KBM-7 (cell line): ENCODE data around the gene TMEM59.
"Not testable (repeated sequence)": the region's sequence is repeated elsewhere in the genome, so short reads cannot be mapped to it uniquely, and the experiment has no call there.

Source experiments
- DNase-seq: peaks from one replicate; pipeline ENCODE4 v3.0.0-alpha.2; 2015
- in situ Hi-C: fragments of 300-500 bp; cut with MboI; formaldehyde crosslinking; loops from 2 replicates; pipeline ENCODE4 v1.14.3; 2020; ENCODE audit warnings: low sequenced_read_pairs, low pct_unique_long_range_greater_than_20kb, mixed read lengths

Gene TMEM59

DNA sequence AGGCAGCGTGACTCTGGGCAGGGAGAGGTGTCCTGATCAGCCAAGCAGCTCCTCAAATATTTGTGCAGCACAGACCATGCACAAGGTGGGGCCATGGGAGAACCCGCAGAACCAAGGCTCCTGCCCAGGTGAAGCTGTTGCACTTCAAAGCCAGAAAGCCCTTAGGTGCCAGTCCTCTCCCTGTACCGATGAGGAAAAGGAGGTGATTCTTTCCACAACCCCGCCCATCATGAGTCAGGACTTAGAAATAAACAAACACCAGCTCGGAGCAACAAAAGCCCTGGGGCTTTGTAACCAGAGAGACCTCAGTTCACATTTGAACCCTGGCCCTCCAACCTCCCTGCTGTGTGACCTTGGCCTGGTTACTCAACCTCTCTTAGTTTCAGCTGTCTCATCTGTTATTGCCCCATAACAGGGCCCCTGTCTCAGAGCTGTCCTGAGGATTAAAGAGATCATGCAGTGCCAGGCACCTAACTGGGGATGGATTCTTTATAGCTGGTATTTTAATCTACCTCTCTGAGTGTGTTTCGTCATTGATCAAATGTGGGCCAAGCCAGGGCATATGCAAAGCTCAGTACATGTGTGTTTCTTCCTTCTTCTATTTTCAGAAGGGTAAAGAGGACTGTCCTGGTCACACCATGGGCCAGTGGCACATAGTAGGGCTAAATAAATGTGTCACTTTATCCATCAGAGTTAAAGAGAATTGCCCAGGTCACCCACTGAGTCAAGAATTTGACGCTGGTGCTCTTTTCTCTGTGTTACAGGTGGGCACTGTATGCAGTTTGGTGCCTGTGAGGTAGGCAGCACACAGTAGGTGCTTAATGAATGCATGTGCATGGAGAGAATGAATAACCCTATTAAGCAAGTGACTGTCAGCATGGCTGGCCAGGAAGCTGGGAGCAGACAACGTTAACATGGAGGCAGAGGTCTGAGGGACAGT, 36.4 kb downstream of the TMEM59 start:
- in situ Hi-C loops: no loop called here
- DNase-seq: no peak

DNA sequence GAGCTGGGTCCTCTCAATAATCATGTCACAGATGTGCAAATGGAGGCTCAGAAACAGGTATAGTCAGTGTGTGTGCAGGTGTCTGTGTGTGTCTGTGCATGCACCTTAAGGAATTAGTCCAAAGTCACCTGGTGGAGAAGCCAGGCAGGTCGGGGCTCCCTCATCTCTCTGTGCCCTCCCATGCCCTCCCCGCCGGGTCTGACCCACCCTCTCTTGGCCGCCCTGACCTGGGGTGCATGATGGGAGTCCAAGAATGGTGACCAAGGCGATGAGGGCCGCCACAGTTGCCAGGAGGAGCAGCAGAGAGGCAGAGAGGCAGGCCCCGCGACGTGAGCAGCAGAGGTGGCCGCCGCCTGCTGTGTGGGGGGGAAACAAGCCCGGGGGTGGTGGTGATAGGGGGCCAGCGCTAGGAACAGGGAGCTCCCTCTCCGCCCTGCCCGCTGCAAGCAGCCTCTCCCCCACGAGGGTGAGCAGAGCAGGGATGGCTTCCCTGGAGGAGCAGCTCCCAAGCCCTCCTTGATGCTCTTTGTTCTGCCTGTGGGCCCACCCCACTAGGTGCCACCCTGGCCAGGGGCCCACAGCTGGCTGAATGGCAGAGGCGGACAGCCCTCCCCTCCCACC, 38.9 kb downstream of the TMEM59 start:
- DNase-seq: no peak
- in situ Hi-C loops: no loop called here

DNA sequence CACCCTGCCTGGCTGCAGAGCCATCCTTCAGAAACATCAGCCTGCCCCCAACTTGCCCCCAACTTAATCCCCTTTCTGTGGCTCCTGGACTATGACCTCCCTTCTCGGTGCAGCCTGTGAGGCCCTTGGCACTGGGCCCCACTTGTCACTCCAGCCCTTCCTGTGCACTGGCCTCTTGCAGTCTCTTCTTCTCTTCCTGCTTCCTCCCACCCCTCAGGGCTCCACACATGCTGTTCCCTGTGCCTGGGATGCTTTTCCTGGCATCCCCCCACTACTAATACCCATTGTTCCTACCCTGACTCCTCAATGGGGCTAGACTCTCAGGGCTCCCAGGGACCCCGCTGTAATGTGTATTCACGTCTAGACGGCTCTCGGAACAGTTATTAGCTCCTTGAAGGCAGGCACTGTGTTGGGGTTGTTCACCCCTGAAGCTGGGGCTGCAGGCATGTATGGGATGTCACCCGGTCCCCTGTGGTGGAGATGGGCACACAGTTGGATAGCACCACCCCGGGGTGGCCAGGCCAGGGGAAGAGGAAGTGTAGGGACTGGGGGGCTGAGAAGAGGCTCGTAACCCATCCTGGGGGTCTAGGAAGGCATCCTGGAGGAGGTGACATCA, 39.5 kb downstream of the TMEM59 start:
- in situ Hi-C loops: no loop called here
- DNase-seq: no peak

DNA sequence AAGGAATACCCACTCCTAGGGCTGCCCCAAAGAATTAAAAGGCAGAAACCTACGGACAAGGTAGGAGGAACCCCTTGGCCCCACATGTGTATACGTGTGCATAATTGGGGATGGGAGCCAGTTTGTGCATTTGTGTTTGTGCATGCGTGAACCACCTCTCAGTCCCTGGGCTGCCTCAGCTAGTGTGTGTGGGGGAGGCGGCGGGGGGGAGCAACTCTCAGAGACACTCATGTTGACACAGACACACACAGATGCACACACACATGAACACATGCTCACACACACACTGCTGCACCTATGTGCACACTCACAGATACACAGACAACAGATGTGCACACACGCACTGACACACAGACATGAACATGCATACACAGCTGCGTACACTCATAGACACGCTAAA, 40.1 kb downstream of the TMEM59 start:
- in situ Hi-C loops: no loop called here

DNA sequence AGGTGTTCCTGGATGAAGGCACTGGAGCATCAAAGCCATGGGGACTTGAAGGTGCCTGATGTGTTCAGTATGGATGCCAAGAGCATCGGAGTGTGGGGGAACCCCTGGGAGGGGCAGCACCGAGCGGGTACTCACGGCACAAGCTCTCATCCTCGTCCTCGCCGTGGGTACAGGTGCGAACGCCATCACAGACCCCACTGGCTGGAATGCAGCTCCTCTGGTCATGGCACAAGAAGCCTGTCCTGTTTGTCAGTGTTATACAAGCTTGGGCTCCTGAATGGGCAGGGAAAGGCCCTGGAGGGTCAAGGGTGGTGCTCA, 41.0 kb downstream of the TMEM59 start:
- in situ Hi-C loops: no loop called here
- no peak for DNase-seq

More for the DNA sequence above, 40.1 kb downstream of the TMEM59 start:
- DNase-seq: no peak

DNA sequence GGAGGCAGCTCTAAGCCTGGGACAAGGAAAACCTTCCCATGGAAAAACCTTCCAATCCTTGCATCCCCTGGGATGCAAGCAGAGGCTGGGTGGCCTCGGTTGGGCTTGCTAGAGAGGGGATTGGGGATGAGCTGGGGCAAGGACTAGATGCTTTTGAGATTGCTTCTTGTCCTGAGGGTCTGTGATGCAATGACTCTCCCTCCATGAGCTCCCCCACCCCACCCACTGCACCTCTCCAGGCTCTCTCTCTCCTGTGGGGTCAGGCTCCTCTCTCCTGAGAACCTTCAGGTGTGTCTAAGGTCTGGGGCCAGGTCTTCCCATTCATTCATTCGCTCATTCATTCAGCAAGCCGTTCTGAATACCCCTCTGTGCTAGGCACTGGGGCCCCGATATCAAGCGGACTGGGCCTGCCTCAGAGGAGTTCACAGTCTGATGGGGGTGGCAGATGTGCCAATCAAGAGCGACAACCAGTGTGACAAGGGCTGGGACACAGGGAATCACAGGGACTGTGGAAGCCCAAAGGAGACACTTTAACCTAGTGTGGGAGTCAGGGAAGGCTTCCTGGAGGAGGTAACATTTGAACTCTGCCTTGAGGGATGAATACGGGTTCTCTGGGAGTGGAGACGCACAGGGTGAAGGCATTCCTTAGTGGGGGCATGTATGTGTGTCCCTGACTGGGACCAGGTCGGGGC, 41.5 kb downstream of the TMEM59 start:
- no peak for DNase-seq
- in situ Hi-C loops: no loop called here

DNA sequence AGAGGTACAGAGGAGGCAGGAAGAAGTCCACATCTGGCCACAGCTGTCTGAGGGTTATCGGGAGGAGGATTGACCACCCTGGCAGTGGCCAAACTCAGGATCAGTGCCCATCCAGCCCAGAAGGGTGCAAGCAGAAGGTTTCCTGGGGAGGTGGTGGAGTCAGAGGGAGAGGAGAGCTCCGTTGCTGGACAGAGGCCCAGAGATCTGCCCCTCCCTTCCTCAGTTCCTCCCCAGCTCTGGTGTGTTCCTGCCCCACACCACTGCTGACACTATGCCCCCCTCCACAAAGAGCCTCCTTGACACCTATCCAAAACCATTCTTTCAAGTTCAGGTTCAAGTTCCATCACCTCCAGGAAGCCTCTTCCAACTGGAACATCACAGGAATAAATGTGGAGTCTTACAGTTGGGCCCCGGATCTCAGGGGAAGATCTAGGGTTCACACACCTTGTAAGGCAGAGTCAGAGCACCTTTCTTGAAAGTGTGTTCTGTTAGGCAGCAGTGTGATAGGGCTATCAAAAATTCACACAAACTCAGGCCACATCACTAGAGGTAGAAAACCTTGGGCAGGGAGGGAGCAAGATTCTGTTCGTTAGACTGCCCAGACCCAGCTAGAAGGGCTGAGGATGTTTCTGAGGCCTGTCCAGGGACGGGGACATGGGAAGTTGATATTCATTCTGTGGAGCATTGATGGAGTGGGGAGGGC, 42.4 kb downstream of the TMEM59 start:
- DNase-seq: no peak
- in situ Hi-C loops: no loop called here

DNA sequence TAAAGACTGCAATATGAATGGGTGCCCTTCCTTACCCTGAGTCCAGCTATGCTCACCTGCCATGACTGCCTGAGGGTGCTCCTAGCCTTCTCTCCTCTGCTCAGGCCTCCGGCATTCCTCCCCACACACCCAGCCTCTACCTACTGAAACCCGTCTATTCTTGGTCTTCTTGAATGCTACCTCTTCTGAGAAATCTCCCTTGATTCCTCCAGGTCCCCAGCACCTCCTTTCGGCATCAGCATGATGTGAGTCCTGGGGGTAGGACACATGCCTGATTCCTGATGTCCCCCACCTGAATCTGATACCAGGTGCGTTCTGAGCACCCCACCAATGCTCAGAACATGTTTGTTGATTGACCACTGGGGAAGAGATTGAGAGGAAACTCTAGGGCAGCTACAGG, 43.6 kb downstream of the TMEM59 start:
- in situ Hi-C loops: no loop called here
- DNase-seq: no peak

DNA sequence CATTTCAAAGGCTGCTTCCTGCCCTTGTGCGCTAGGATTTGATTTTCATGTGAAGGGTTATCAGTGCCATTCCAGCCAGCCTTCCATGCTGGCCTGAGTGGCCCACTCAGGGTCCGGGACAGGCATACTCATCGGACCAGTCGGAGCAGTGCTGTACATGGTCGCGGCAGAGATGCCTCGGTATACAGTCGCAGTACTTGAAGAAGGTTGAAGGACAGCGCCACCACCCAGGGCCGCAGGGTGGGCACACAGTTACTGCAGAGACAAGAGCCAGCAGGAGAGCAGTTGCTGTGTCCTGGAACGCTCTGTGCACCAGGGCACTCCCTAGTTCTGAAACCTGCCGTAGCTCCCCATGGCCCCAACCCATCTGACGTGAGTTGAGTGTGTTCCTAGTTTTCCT, 44.1 kb downstream of the TMEM59 start:
- no peak for DNase-seq
- in situ Hi-C loops: no loop called here

DNA sequence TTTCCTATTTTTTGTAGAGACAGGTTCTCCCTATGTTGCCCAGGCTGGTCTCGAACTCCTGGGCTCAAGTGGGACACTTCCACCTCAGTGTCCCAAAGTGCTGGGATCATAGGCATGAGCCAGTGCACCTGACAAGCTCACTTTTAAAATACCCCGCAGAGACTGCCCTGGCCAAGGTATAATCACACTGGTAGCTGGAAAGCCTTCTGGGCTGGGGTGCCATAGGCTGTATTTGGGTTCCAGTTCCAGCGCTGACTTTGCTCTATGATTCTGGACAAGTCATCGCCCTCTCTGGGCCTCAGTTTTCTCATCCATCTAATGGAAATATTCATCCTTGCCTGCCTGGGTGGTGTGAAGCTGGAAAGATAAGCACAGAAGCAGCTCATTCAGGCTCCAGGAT, 45.4 kb downstream of the TMEM59 start:
- in situ Hi-C loops: no loop called here
- DNase-seq: no peak

DNA sequence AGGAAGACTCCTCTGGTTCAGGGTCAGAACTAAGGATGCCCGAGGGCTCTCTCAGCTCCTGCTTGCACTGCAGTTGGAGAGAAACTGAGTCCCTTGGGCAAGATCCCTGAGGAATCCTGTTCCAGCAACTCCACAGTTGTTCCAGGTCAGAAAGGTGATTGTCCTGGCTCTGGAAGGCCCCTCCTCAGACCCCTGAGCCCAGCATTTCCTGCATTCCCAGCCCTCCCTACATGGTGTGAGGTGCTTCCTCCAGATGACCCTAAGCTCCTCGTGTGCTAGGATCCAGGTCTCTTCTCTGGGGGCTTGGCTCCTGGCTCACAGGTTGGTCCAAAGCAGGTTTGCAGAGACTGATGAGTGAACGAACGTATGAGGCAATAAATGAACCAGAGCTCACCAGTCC, 46.5 kb downstream of the TMEM59 start:
- in situ Hi-C loops: no loop called here
- DNase-seq: no peak

DNA sequence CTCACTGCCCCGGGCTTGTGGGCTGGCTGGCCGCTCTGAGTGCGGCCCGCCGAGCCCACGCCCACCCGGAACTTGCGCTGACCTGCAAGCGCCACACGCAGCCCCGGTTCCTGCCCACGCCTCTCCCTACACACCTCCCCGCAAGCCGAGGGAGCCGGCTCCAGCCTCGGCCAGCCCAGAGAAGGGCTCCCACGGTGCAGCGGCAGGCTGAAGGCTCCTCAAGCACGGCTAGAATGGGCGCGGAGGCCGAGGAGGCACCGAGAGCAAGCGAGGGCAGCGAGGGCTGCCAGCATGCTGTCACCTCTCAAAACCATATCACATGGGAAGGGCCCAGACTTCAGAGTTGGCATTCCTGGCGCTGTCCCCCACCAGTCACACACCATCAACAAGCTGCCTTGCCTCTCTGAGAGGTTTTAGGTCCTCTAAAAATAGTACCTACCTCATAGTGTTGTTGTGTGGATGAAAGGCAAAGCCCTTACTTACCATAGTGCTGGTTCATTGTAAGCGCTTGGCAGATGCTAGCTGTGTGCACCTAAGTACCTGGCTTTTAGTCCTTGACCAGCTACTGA, 48.4 kb downstream of the TMEM59 start:
- DNase-seq: no peak
- in situ Hi-C loops: no loop called here

DNA sequence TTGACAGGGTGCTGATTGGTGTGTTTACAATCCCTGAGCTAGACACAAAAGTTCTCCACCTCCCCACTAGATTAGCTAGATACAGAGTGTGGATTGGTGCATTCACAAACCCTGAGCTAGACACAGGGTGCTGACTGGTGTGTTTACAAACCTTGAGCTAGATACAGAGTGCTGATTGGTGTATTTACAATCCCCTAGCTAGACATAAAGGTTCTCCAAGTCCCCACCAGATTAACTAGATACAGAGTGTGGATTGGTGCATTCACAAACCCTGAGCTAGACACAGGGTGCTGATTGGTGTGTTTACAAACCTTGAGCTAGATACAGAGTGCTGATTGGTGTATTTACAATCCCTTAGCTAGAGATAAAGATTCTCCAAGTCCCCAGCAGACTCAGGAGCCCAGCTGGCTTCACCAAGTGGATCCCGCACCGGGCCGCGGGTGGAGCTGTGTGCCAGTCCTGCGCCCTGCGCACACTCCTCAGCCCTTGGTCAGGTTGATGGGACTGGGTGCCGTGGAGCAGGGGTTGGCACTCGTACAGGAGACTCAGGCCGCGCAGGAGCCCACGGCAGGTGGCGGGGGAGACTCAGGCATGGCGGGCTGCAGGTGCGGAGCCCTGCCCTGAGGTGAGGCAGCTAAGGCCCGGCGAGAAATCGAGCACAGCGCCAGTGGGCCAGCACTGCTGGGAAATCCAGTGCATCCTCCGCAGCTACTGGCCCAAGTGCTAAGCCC, 49.1 kb downstream of the TMEM59 start:
- DNase-seq, in situ Hi-C loops: not testable (repeated sequence)

DNA sequence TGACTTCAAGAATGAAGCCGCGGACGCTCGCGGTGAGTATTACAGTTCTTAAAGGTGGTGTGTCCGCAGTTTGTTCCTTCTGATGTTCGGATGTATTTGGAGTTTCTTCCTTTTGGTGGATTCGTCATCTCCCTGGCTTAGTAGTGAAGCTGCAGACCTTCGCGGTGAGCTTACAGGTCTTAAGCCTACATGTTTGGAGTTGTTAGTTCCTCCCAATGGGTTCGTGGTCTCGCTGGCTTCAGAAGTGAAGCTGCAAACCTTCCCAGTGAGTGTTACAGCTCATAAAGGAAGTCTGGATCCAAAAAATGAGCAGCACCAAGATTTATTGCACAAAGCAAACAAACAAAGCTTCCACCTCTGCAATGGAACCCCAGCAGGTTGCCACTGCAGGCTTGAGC, 49.8 kb downstream of the TMEM59 start:
- in situ Hi-C loops: no loop called here
- no peak for DNase-seq

DNA sequence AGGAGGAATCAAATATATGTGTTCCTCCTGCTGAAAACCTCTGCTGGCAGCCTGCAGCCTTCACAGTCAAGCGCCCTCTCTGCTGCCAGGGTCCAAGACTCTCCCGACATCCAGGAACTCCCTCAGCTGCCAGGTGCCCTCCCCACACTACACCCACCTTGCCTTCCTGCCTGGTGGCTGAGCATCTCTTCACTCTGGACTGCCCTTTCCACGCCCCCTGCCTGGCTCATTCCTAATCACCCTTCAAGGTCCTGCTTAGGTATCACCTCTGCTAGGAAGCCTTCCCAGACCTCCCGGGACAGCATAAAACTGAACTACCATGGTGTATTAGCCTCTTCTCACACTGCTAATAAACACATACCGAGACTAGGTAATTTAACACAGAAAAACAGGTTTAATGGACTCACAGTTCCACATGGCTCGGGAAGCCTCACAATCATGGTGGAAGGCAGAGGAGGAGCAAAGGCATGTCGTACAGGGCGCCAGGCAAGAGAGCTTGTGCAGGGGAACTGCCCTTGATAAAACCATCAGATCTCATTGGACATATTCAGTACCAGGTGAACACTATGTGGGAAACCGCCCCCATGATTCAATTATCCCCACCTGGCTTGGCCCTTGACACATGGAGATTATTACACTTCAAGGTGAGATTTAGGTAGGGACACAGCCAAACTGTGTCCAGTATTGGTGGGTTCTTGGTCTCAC, 50.3 kb downstream of the TMEM59 start:
- no peak for DNase-seq
- in situ Hi-C loops: no loop called here

DNA sequence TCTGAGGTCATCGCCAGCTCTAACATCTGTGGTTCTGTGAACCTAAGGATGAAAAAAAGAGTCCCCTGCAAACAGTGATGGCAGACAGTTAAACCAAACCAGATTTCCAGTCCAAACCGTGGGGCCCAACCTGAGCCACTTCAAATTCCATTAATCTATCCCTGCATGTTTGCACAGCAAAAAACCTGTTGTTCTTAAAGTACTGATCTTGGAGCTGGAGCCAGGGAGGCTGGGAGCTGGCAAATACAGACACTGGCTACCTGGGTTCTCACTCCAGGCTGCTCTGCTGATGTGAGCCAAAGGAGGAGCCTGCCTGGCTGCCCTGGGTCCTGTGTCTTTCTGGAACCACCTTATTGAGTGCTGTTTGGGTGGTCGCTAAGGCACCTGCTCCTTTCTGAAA, 51.4 kb downstream of the TMEM59 start:
- DNase-seq: no peak
- in situ Hi-C loops: no loop called here

DNA sequence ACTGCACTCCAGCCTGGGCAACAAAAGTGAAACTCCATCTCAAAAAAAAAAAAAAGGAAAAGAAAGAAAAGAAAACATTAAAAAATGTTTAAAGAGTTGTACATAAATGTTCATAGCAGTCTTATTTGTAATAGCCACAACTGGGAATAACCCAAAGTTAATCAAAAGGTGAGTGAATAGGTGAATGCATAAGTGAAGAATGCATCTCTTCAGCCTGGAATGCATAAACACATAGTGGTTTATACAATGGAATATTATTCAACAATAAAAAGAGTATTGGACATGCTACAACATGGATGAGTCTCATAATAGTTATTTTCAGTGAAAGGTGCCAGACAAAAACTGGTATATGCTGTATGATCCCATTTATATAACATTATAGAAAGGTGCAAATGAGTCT, 53.1 kb downstream of the TMEM59 start:
- no peak for DNase-seq

DNA sequence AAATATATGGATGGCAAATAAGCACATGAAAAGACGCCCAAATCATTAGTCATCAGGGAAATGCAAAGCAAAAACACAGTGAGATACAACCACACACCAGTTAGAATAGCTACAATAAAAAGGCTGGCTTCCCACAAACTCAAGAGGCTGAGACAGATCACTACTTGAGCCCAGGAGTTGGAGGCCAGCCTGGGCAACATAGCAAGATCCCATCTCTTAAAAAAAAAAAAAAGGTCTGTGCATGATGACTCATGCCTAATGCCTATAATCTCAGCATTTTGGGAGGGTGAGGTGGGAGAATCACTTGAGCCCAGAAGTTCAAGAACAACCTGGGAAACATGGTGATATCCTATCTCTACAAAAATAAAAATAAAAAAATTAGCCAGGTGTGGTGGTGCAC, 54.8 kb downstream of the TMEM59 start:
- no peak for DNase-seq
- in situ Hi-C loops: no loop called here

More for the DNA sequence above, 53.1 kb downstream of the TMEM59 start:
- in situ Hi-C loops: no loop called here
